Measurements from ENCODE around the gene SMC4.
A peak's percentile ranks its signal among the peaks of the same experiment; 100 is the strongest.

Gene SMC4

GRCh38 chr3:160435747-160436146 lies 36.3 kb downstream of the SMC4 start:
- no peak for TF ChIP-seq CTCF (conservative IDR thresholded peaks at IDR 0.05; ENCODE audit: low read depth)
- DNase-seq (ENCODE audit: low spot score) = no peak
- POLR2A ChIA-PET (ENCODE audit: low non-redundant PET) = interaction anchor here (2.0 kb wide), 1 partner anchor 14 kb away, joined by 8 read pairs; the partner anchor contains the start of gene TRIM59
- CTCF ChIA-PET = interaction anchor here (1.2 kb wide), 1 partner anchor 23 kb away, joined by 3 read pairs; no protein-coding TSS in a partner anchor
- H3K27ac ChIP-seq = no peak overlapping the region

GRCh38 chr3:160437083-160437455 lies 37.6 kb downstream of the SMC4 start:
- CTCF ChIA-PET = interaction anchor here (0.7 kb wide), 1 partner anchor 28 kb away, joined by 7 read pairs; no protein-coding TSS in a partner anchor
- DNase-seq (ENCODE audit: low spot score) = no peak
- no peak for TF ChIP-seq CTCF (conservative IDR thresholded peaks at IDR 0.05; ENCODE audit: low read depth)
- POLR2A ChIA-PET (ENCODE audit: low non-redundant PET) = no interaction called here
- H3K27ac ChIP-seq = peak overlapping the region; percentile 57

- no peak overlapping the region for H3K27ac ChIP-seq
- no peak for TF ChIP-seq CTCF (conservative IDR thresholded peaks at IDR 0.05; ENCODE audit: low read depth)
- CTCF ChIA-PET = no interaction called here
- no peak for DNase-seq (ENCODE audit: low spot score)
- POLR2A ChIA-PET (ENCODE audit: low non-redundant PET) = no interaction called here
These were observed 41.2 kb downstream of the SMC4 start for GRCh38 chr3:160440687-160441086.

- POLR2A ChIA-PET (ENCODE audit: low non-redundant PET) = no interaction called here
- no peak overlapping the region for H3K27ac ChIP-seq
- CTCF ChIA-PET = interaction anchor here (0.6 kb wide), 1 partner anchor 43 kb away, joined by 3 read pairs; no protein-coding TSS in a partner anchor
- TF ChIP-seq CTCF (conservative IDR thresholded peaks at IDR 0.05; ENCODE audit: low read depth) = no peak
- peak; percentile 32 for DNase-seq (ENCODE audit: low spot score)
These were observed 45.0 kb downstream of the SMC4 start for GRCh38 chr3:160444411-160444810.

- CTCF ChIA-PET = no interaction called here
These were observed 46.4 kb downstream of the SMC4 start for GRCh38 chr3:160445854-160446253.

GRCh38 chr3:160446522-160447056 lies 47.1 kb downstream of the SMC4 start:
- CTCF ChIA-PET = interaction anchor here (0.6 kb wide), 1 partner anchor 41 kb away, joined by 3 read pairs; no protein-coding TSS in a partner anchor
- no peak overlapping the region for H3K27ac ChIP-seq
- no peak for TF ChIP-seq CTCF (conservative IDR thresholded peaks at IDR 0.05; ENCODE audit: low read depth)
- POLR2A ChIA-PET (ENCODE audit: low non-redundant PET) = no interaction called here
- no peak for DNase-seq (ENCODE audit: low spot score)

More at GRCh38 chr3:160445854-160446253, 46.4 kb downstream of the SMC4 start:
- POLR2A ChIA-PET (ENCODE audit: low non-redundant PET) = no interaction called here
- TF ChIP-seq CTCF (conservative IDR thresholded peaks at IDR 0.05; ENCODE audit: low read depth) = no peak
- H3K27ac ChIP-seq = 0 out of 2 replicates have a peak overlapping the region, but pooled peaks have one; percentile 17
- no peak for DNase-seq (ENCODE audit: low spot score)

Measured in RWPE1 (cell line).